GM19193 (cell line): Measurements from ENCODE around the gene CDCA5.
A peak's percentile ranks its signal among the peaks of the same experiment; 100 is the strongest.

Source experiments
- POLR2A ChIP-seq: IDR thresholded peaks from 4 replicates; pipeline ENCODE4 v1.6.1; 2011; ENCODE audit not compliant: insufficient read depth, insufficient read length; ENCODE audit errors: extremely low read depth

Gene CDCA5

DNA sequence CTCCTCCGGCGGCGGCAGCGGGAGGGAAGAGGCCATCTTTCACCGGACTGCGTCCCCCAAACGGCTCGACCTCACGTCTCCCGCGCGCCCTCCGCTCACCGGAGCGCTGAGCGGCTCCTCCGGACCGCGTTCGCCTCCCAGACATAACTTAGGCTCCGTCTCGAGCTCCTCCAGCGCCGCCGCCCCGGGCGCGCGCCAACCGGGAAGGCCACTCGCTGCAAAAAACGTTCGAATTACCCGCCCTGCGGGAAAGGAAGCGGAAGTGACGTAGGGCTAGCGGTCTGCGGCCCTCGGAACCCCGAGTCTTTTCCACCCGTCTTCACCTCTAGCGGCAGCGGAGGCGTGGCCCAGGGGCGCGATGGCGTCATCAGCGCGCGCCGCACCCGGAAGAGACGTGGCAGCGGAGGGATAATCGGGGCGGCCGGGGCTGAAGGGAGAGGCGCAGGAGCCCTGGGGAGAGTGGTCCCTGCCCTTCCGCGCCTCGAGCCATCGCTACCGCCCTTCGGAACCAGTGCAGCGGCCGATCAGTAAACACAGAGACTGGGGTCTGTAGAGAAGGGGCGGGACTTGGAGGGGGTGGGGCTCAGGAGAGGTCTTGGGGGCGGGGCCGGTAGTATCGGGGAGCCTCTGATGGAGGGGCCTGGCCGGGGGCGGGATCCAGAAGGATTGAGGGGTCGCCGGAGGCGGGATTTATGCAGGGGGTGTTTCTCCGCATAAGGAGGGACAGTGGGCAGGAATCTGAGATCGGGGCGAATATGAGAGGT, at the start of gene CDCA5, which contains the start of gene ZFPL1:
Gene CDCA5 (minus strand): TSS at position 207 of the 764 bp plus-strand sequence. CDS start 62 bp downstream, at position 145.
Gene ZFPL1 (plus strand): TSS at position 389 of the 764 bp plus-strand sequence. CDS start 477 bp downstream, outside the sequence.
- peak; percentile 81 for TF ChIP-seq POLR2A

DNA sequence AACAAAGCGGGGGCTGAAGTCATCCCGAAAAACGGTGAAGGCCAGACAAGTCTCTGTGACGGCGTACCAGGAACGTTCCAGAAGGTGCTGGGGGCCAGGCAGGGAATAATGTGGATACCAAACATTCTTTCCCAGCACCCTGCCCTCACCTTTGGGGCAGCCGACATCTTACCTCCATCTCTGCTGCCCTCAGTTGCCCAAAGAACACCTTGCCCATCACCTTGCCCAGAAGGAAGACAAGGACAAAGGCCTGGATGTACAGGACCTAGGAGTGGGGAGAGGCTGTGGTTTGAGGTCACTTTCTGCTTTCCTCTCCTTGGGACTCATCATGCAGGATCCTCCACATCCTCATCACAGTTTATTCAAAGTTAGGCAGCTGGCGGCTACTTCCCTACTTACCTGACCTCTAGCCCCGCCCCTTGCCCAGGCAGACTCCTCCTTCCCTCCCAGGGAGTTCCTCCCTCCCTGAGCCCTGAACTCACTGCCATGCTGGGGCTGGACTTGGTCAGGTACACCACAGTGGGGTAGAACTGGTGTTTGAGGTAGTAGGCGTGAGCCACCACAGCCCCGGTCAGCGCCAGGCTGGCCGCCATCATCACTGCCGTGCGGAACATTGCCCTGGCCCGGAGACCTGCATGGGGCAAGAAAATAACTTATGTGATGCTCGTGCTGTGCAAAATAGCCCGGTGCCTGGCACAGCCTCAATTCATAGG, 49.3 kb upstream of the CDCA5 start:
- TF ChIP-seq POLR2A, result peak; percentile 64

- TF ChIP-seq POLR2A, result peak; percentile 78
Observed at GRCh38 chr11:65132238-65132987, 48.6 kb upstream of the CDCA5 start.

GRCh38 chr11:65131895-65132237, 48.0 kb upstream of the CDCA5 start:
- no peak for TF ChIP-seq POLR2A

GRCh38 chr11:65131417-65131776, 47.6 kb upstream of the CDCA5 start:
- TF ChIP-seq POLR2A, result no peak

- TF ChIP-seq POLR2A, result no peak
Observed at GRCh38 chr11:65130631-65131416, 47.0 kb upstream of the CDCA5 start.

GRCh38 chr11:65129649-65130441, 46.0 kb upstream of the CDCA5 start:
- TF ChIP-seq POLR2A, result no peak

DNA sequence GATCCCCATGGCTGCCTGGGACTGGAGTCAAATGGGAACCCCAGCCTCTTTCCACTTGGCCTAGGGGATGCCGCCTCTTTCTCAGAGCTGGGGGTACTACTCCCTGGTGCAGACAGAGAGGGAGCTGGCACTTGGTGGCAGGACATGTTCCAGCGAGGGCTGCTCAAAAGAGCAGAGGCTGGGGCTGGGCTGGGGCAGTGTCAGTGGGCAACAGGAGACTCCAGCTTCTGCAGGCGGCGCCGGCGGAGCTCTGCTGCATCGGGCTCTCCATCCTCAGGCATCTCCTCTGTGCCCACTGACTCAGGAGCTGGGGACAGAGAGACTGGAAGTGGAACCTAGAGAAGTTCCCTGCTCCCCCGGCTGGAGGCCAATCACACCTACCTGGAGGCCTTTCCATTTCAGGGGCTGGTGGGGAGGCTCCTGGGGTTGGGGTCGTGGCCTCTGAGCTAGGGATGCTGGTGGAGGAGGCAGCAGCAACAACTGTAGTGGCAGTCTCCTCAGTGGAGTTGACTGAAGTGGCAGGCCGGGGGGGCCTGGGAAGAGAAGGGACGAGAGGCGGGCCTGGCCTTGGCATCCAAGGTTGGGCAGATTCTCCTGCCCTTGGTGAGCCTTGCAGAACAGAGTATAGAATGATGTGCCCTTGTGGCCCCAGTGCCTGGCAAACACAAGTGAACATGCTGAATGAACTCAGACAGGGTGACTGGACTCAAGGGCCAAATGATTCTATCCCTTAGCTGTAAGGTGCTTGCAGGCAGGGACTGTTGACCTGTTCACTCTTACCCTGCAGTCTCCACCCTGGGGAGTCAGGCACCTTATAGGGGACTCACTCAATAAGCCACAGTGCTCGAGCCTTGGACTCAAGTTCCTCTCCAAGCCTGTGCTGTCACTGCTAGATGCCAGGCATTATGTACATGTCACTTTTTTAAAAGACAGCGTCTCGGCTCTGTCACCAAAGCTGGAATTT, 44.6 kb upstream of the CDCA5 start:
- TF ChIP-seq POLR2A, result peak; percentile 52

GRCh38 chr11:65127473-65128181, 43.8 kb upstream of the CDCA5 start:
- TF ChIP-seq POLR2A, result no peak

GRCh38 chr11:65126624-65127274, 42.9 kb upstream of the CDCA5 start:
- peak; percentile 48 for TF ChIP-seq POLR2A

- TF ChIP-seq POLR2A, result no peak
Observed at GRCh38 chr11:65125197-65126056, 41.6 kb upstream of the CDCA5 start.
